Neural progenitor cell (in vitro differentiated cells): ENCODE measurements around the gene MGMT. TPM values are rescaled to one million over a fixed set of nuclear protein-coding genes. Genes with fewer than 3 reads are reported as not detected.

Experiments used
- DNase-seq: peaks from one replicate; pipeline ENCODE4 v3.0.0-alpha.2; 2016; ENCODE audit warnings: low spot score
- H2AFZ ChIP-seq: fragments of 200-600 bp; sonication (generic); replicated peaks from 2 replicates; pipeline ENCODE4 v1.6.1; 2016; ENCODE audit warnings: antibody characterized with exemption
- H3F3A ChIP-seq: fragments of 200-600 bp; sonication (generic); 2 replicates; pipeline ENCODE4 v1.6.1; 2016; ENCODE audit warnings: antibody characterized with exemption, low read depth
- H3K27ac ChIP-seq: fragments of 200-600 bp; sonication (generic); 2 replicates; pipeline ENCODE4 v1.5.1; 2016; ENCODE audit warnings: mild to moderate bottlenecking
- H3K27me3 ChIP-seq: fragments of 200-600 bp; sonication (generic); 2 replicates; pipeline ENCODE4 v1.6.1; 2016; ENCODE audit warnings: mild to moderate bottlenecking, moderate library complexity
- H3K36me3 ChIP-seq: fragments of 200-600 bp; sonication (generic); 2 replicates; pipeline ENCODE4 v1.5.1; 2016
- H3K4me1 ChIP-seq: fragments of 200-600 bp; sonication (generic); 2 replicates; pipeline ENCODE4 v1.6.1; 2016; ENCODE audit warnings: mixed run types
- H3K4me2 ChIP-seq: fragments of 200-600 bp; sonication (generic); 2 replicates; pipeline ENCODE4 v1.6.1; 2016
- H3K4me3 ChIP-seq: fragments of 200-600 bp; sonication (generic); 2 replicates; pipeline ENCODE4 v1.5.1; 2016
- H3K79me2 ChIP-seq: fragments of 200-600 bp; sonication (generic); 2 replicates; pipeline ENCODE4 v1.6.1; 2016; ENCODE audit warnings: low read depth
- H3K9ac ChIP-seq: fragments of 200-600 bp; sonication (generic); 2 replicates; pipeline ENCODE4 v1.6.1; 2016
- H3K9me3 ChIP-seq: fragments of 200-600 bp; sonication (generic); 2 replicates; pipeline ENCODE4 v1.5.1; 2016; ENCODE audit warnings: low read depth
- H4K20me1 ChIP-seq: fragments of 200-600 bp; sonication (generic); 2 replicates; pipeline ENCODE4 v1.6.1; 2016; ENCODE audit warnings: low read depth
- H3K27ac Mint-ChIP-seq: 3 replicates; pipeline ENCODE4 v1.8.0; 2021; ENCODE audit warnings: mixed read lengths
- H3K27me3 Mint-ChIP-seq: 2 replicates; pipeline ENCODE4 v1.8.0; 2022; ENCODE audit warnings: low read depth, mild to moderate bottlenecking, inconsistent platforms, moderate library complexity, mixed read lengths; ENCODE audit not compliant: insufficient read depth
- H3K36me3 Mint-ChIP-seq: 3 replicates; pipeline ENCODE4 v1.8.0; 2021; ENCODE audit warnings: mixed read lengths
- H3K4me1 Mint-ChIP-seq: 3 replicates; pipeline ENCODE4 v1.8.0; 2021; ENCODE audit warnings: mixed read lengths
- H3K4me3 Mint-ChIP-seq: 3 replicates; pipeline ENCODE4 v1.8.0; 2021; ENCODE audit warnings: mild to moderate bottlenecking, moderate library complexity, mixed read lengths
- H3K9me3 Mint-ChIP-seq: 3 replicates; pipeline ENCODE4 v1.8.0; 2020; ENCODE audit warnings: mixed read lengths
- EZH2 ChIP-seq: fragments of 200-600 bp; sonication (generic); IDR thresholded peaks from 2 replicates; pipeline ENCODE4 v1.6.1; 2017; ENCODE audit warnings: antibody characterized with exemption, mild to moderate bottlenecking, moderate library complexity
- EZH2phosphoT487 ChIP-seq: fragments of 200-600 bp; sonication (generic); IDR thresholded peaks from 2 replicates; pipeline ENCODE4 v1.6.1; 2017; ENCODE audit warnings: antibody characterized with exemption
- total RNA-seq: library from RNA; depleted of rRNA; stranded (reverse); fragments of >200 nt; gene quantifications from 2 replicates; pipeline ENCODE4 v1.2.3, GENCODE V29; 2015; ENCODE audit warnings: low replicate concordance
- TF ChIP-seq, protein P1 (sequence below): fragments of 200-600 bp; sonication (generic); IDR thresholded peaks from 2 replicates; pipeline ENCODE4 v1.5.1; 2017; ENCODE audit warnings: antibody characterized with exemption, mild to moderate bottlenecking

MGMT gene
- total RNA-seq, 1 donor from 2014 or later: 17.5 TPM

DNA sequence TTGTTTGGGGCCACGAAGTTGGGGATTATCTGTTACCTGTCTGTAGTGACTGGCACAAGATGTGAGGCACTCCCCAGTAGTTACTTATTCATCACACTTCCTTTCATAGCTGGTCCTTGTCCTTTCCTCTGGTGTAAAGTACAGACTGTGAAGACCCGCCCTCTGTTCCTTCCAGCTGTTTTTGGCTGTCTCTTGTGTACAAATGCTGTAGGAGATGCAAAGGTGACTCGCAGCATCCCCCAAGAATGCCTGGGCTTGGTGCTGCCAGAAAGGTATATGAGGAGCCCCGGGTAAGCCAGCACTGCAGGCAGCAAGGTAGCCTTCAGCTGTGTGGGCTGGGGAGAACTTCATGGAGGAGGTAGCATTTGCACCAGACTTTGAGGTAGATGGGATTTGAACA lies 260.5 kb downstream of the MGMT start:
- Histone ChIP-seq H3K79me2 (no peaks in the 10 kb centered on the region), H3K27ac (no peak overlapping the region), H3F3A (no peaks in the 10 kb centered on the region), H4K20me1 (no peaks in the 10 kb centered on the region), H3K36me3 (no peaks in the 10 kb centered on the region), H3K4me3 (no peak overlapping the region), H3K4me1 (no peaks in the 10 kb centered on the region), H3K4me2 (no peak overlapping the region), H3K9ac (no peak overlapping the region), H2AFZ (no peak overlapping the region), H3K9me3 (no peaks in the 10 kb centered on the region), H3K27me3 (no peaks in the 10 kb centered on the region)
- TF ChIP-seq, protein P1, sequence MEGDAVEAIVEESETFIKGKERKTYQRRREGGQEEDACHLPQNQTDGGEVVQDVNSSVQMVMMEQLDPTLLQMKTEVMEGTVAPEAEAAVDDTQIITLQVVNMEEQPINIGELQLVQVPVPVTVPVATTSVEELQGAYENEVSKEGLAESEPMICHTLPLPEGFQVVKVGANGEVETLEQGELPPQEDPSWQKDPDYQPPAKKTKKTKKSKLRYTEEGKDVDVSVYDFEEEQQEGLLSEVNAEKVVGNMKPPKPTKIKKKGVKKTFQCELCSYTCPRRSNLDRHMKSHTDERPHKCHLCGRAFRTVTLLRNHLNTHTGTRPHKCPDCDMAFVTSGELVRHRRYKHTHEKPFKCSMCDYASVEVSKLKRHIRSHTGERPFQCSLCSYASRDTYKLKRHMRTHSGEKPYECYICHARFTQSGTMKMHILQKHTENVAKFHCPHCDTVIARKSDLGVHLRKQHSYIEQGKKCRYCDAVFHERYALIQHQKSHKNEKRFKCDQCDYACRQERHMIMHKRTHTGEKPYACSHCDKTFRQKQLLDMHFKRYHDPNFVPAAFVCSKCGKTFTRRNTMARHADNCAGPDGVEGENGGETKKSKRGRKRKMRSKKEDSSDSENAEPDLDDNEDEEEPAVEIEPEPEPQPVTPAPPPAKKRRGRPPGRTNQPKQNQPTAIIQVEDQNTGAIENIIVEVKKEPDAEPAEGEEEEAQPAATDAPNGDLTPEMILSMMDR: no peak
- TF ChIP-seq EZH2 (no peak), EZH2phosphoT487 (no peak)
- H3K36me3 Mint-ChIP-seq: peaks cover 4% of the 10 kb centered on the region
- no peak overlapping the region for H3K4me3 Mint-ChIP-seq
- H3K27me3 Mint-ChIP-seq: peaks cover 3% of the 10 kb centered on the region
- peaks cover 10% of the 10 kb centered on the region for H3K9me3 Mint-ChIP-seq
- H3K4me1 Mint-ChIP-seq: peaks cover 4% of the 10 kb centered on the region
- no peak overlapping the region for H3K27ac Mint-ChIP-seq
- no peak for DNase-seq

- no peaks in the 10 kb centered on the region for H3K9me3 ChIP-seq
- Mint-ChIP-seq H3K4me3 (no peak overlapping the region), H3K4me1 (peaks cover 4% of the 10 kb centered on the region), H3K27ac (no peak overlapping the region), H3K36me3 (peaks cover 1% of the 10 kb centered on the region), H3K27me3 (peaks cover 2% of the 10 kb centered on the region), H3K9me3 (peaks cover 7% of the 10 kb centered on the region)
- H3K4me2 ChIP-seq: no peak overlapping the region
- no peak for TF ChIP-seq EZH2
- TF ChIP-seq EZH2phosphoT487: no peak
- TF ChIP-seq, protein P1: no peak
- H3K79me2 ChIP-seq: no peaks in the 10 kb centered on the region
- DNase-seq: no peak
- no peak overlapping the region for H3K27ac ChIP-seq
- no peaks in the 10 kb centered on the region for H3K4me1 ChIP-seq
- no peaks in the 10 kb centered on the region for H3F3A ChIP-seq
- no peaks in the 10 kb centered on the region for H3K27me3 ChIP-seq
- no peaks in the 10 kb centered on the region for H4K20me1 ChIP-seq
- H2AFZ ChIP-seq: no peak overlapping the region
- no peak overlapping the region for H3K4me3 ChIP-seq
- H3K36me3 ChIP-seq: no peaks in the 10 kb centered on the region
- no peak overlapping the region for H3K9ac ChIP-seq
Measured at GRCh38 chr10:129728246-129728820, 261.3 kb downstream of the MGMT start.

GRCh38 chr10:129728905-129729795 lies 262.1 kb downstream of the MGMT start:
- H3K27me3 Mint-ChIP-seq: peaks cover 2% of the 10 kb centered on the region
- TF ChIP-seq EZH2: no peak
- TF ChIP-seq, protein P1: no peak
- no peak for TF ChIP-seq EZH2phosphoT487
- Histone ChIP-seq H2AFZ (no peak overlapping the region), H3K9me3 (no peaks in the 10 kb centered on the region), H4K20me1 (no peaks in the 10 kb centered on the region), H3K4me2 (no peak overlapping the region), H3K79me2 (no peaks in the 10 kb centered on the region), H3F3A (no peaks in the 10 kb centered on the region), H3K27ac (no peak overlapping the region), H3K4me1 (no peaks in the 10 kb centered on the region), H3K27me3 (no peaks in the 10 kb centered on the region), H3K9ac (no peak overlapping the region), H3K4me3 (no peak overlapping the region), H3K36me3 (no peaks in the 10 kb centered on the region)
- peaks cover 4% of the 10 kb centered on the region for H3K4me1 Mint-ChIP-seq
- peaks cover 1% of the 10 kb centered on the region for H3K36me3 Mint-ChIP-seq
- no peak overlapping the region for H3K27ac Mint-ChIP-seq
- peaks cover 7% of the 10 kb centered on the region for H3K9me3 Mint-ChIP-seq
- DNase-seq: no peak
- no peak overlapping the region for H3K4me3 Mint-ChIP-seq
